ENCODE results near the gene APOA5. TPM values are rescaled to one million over a fixed set of nuclear protein-coding genes. Genes with fewer than 3 reads are reported as not detected.
A peak's percentile ranks its signal among the peaks of the same experiment; 100 is the strongest.

The APOA5 gene
- total and polyA plus RNA-seq, 2 of the 13 experiments (the other 11 are each of a cell fraction or from before 2014, with no cell fraction given): 44.0 to 49.1 TPM

DNA sequence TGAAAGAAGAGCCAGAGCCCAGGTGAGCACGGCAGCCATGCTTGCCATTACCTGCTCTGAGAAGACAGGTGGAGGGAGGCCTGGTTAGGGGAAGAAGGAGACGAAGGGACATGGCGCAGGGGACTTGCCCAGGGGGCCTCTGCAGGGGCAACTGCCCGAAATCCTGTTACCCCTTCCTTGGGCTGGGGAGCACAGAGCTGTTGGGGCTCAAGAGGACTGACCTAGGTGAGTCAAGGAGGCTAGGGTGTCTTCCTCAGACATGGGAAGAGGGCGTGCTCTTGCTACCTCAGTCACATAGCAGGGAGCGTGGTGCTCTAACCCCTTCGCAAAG, at the start of gene APOA5 (continued):
- TF ChIP-seq ZNF589 (CRISPR knock-in tag; conservative IDR thresholded peaks at IDR 0.05): no peak
- no peak for TF ChIP-seq PRDM15 (CRISPR knock-in tag; IDR thresholded peaks at IDR 0.05)
- no peak for TF ChIP-seq ZNF839 (CRISPR knock-in tag; IDR thresholded peaks at IDR 0.05; ENCODE audit: borderline replicate concordance)
- TF ChIP-seq U2AF2 (IDR thresholded peaks at IDR 0.05; ENCODE audit: low read depth, low read length): no peak
- TF ChIP-seq ARID4A (CRISPR knock-in tag; IDR thresholded peaks at IDR 0.05; ENCODE audit: borderline replicate concordance): peak; percentile 11
- TF ChIP-seq ZBTB3 (CRISPR knock-in tag; IDR thresholded peaks at IDR 0.05; ENCODE audit: borderline replicate concordance, low read depth): no peak
- TF ChIP-seq, protein P1, sequence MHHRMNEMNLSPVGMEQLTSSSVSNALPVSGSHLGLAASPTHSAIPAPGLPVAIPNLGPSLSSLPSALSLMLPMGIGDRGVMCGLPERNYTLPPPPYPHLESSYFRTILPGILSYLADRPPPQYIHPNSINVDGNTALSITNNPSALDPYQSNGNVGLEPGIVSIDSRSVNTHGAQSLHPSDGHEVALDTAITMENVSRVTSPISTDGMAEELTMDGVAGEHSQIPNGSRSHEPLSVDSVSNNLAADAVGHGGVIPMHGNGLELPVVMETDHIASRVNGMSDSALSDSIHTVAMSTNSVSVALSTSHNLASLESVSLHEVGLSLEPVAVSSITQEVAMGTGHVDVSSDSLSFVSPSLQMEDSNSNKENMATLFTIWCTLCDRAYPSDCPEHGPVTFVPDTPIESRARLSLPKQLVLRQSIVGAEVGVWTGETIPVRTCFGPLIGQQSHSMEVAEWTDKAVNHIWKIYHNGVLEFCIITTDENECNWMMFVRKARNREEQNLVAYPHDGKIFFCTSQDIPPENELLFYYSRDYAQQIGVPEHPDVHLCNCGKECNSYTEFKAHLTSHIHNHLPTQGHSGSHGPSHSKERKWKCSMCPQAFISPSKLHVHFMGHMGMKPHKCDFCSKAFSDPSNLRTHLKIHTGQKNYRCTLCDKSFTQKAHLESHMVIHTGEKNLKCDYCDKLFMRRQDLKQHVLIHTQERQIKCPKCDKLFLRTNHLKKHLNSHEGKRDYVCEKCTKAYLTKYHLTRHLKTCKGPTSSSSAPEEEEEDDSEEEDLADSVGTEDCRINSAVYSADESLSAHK (CRISPR knock-in tag; IDR thresholded peaks at IDR 0.05; ENCODE audit: borderline replicate concordance): 0 out of 2 replicates have a peak, but pooled peaks have one; percentile 2
- TF ChIP-seq ZNF20 (CRISPR knock-in tag; IDR thresholded peaks at IDR 0.05): no peak
- TF ChIP-seq FOXK1 (CRISPR knock-in tag; IDR thresholded peaks at IDR 0.05; ENCODE audit: borderline replicate concordance, low read depth): no peak
- no peak for TF ChIP-seq ZNF383 (CRISPR knock-in tag; IDR thresholded peaks at IDR 0.05; ENCODE audit: borderline replicate concordance)
- TF ChIP-seq HOXA9 (CRISPR knock-in tag; IDR thresholded peaks at IDR 0.05; ENCODE audit: borderline replicate concordance): no peak
- TF ChIP-seq MEIS1 (CRISPR knock-in tag; IDR thresholded peaks at IDR 0.05; ENCODE audit: borderline replicate concordance): 0 out of 2 replicates have a peak, but pooled peaks have one; percentile 17
- TF ChIP-seq PAX8 (CRISPR knock-in tag; IDR thresholded peaks at IDR 0.05; ENCODE audit: borderline replicate concordance): no peak
- no peak for TF ChIP-seq MYPOP (CRISPR knock-in tag; IDR thresholded peaks at IDR 0.05)
- TF ChIP-seq KLF16 (CRISPR knock-in tag; IDR thresholded peaks at IDR 0.05): no peak
- TF ChIP-seq ZNF10 (CRISPR knock-in tag; IDR thresholded peaks at IDR 0.05; ENCODE audit: borderline replicate concordance, low read depth): no peak
- TF ChIP-seq ZNF766 (CRISPR knock-in tag; IDR thresholded peaks at IDR 0.05; ENCODE audit: borderline replicate concordance): no peak
- TF ChIP-seq ASH2L (IDR thresholded peaks at IDR 0.05; ENCODE audit: insufficient read length, low read depth, low read length): no peak

Measured in HepG2 (cell line).